VCaP (cell line): ENCODE data around the gene PPARD.

ENCODE experiments used
- H3K27ac ChIP-seq: fragments of 450-650 bp; 2 replicates; pipeline ENCODE4 v1.5.1; 2017
- TF ChIP-seq, protein P1 (sequence below): fragments of 450-650 bp; conservative IDR thresholded peaks from 2 replicates; pipeline ENCODE4 v1.5.1; 2017; ENCODE audit warnings: mild to moderate bottlenecking, moderate library complexity

Gene PPARD

DNA sequence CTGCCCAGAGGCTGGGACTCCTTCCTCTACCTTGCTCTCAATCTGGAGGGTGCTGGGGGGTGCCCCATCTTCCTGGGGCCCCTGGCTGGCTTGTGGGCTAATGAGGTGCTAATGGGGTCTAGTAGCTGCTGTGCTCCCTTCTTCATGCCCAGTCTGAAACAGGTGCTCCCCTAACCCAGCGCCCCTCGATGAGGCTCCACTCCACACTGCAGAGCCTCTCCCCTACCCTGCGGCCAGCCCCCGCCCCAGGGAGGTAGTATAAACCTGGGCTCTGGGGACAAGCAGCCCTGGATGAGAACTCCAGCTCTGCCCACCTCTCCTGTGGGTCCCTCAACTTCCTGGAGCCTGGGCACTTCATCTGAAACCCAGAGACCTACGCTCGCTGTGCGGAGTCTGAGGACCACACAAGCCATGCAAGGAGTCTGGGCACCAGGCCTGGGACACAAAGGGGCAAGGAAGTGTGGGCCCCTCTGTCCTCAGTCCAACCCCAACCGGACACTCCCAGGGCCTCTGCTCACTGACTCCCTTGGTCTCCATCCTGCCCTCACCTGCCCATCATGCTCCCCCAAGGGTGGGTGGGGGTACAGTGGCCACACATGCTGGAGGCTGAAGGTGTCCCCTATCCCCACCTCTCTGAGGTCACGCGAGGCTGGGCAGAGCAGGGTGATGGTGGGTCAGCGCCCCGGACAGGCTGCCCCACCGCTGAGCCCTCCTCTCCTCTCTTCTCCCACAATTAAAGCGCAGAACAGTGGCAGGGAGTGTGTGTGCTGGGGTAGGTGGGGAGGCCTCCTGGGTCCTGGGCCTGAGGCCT lies 132.0 kb downstream of the PPARD start:
- TF ChIP-seq, protein P1, sequence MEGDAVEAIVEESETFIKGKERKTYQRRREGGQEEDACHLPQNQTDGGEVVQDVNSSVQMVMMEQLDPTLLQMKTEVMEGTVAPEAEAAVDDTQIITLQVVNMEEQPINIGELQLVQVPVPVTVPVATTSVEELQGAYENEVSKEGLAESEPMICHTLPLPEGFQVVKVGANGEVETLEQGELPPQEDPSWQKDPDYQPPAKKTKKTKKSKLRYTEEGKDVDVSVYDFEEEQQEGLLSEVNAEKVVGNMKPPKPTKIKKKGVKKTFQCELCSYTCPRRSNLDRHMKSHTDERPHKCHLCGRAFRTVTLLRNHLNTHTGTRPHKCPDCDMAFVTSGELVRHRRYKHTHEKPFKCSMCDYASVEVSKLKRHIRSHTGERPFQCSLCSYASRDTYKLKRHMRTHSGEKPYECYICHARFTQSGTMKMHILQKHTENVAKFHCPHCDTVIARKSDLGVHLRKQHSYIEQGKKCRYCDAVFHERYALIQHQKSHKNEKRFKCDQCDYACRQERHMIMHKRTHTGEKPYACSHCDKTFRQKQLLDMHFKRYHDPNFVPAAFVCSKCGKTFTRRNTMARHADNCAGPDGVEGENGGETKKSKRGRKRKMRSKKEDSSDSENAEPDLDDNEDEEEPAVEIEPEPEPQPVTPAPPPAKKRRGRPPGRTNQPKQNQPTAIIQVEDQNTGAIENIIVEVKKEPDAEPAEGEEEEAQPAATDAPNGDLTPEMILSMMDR, result no peak
- H3K27ac ChIP-seq, result no peak overlapping the region

DNA sequence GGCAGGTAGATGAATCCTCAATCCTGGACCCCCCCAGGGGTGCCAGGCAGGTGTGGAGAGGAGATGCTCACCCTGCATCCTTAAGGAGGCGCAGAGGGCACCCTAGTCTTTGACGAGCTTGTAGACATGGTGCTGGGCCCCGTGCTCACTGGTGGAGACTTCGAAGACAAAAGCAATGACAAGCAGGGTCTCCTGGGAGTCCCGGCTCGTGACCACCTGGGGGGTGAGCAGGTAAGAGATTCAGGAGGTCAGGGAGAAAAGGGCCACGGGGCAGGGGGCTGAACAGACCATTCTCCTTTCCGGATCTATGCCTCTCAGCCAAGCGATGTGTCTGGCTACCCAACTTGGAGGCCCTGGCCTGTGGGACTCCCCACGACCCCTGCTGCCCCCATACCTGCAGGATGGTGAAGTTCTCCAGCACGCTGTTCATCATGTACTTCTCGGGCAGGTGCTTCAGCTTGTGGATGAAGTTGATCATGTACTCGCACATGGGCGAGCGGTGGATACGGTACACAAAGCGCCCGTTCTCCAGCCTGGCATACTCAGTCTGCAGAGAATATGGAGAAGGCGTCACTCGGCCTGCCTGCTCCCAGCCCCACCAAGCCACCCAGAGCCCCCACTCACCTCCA lies 132.7 kb downstream of the PPARD start:
- no peak overlapping the region for H3K27ac ChIP-seq
- TF ChIP-seq, protein P1, result no peak

DNA sequence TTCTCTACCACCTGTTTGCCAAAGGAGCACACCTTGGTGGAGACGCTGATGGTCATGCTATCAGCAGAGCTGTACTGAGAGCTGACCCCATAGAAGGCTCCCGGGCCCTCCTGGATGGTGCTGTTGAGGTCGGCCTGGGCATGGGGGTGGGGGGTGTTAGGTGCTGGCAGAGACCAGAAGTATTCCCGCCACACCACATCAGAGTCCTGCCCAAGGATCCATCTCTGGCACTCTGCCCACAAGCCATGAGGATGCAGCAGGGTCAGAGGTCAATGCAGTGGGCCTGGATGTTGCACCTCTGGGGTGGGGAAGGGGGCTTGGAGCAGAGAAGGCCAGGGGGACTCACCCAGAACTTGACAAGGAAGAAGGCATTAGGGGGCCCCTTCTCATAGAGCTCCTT lies 133.2 kb downstream of the PPARD start:
- TF ChIP-seq, protein P1, result no peak
- no peak overlapping the region for H3K27ac ChIP-seq

- H3K27ac ChIP-seq, result no peak overlapping the region
- TF ChIP-seq, protein P1, result no peak
Observed at GRCh38 chr6:35476004-35476403, 133.6 kb downstream of the PPARD start.

DNA sequence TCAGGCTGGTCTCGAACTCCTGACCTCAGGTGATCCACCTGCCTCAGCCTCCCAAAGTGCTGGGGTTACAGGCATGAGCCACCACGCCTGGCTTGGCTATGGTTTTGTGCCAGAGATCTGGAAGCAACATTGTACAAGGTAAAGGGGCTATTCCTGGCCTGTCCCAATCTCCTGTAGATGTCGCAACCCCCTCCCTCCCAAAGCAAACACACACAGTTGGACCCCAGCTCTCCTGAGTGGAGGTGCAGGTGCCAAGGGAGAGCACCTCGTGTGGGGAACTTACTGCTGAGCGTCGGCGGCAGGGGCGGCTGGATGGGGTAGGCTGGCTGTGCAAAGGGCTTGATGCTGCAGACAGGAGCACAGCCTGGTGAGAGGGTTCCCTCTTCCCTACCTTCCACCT lies 134.7 kb downstream of the PPARD start:
- TF ChIP-seq, protein P1, result no peak
- H3K27ac ChIP-seq, result no peak overlapping the region
